GM23248 (cell line): ENCODE results near the gene ETV5. TPM values are rescaled to one million over a fixed set of nuclear protein-coding genes. Genes with fewer than 3 reads are reported as not detected.

Experiments
- DNase-seq: peaks from one replicate; pipeline ENCODE4 v3.0.0-alpha.2; 2015
- H2AFZ ChIP-seq: fragments of 200-600 bp; sonication (generic); 2 replicates; pipeline ENCODE4 v1.6.1; 2016; ENCODE audit warnings: antibody characterized with exemption
- H3F3A ChIP-seq: fragments of 200-600 bp; sonication (generic); 2 replicates; pipeline ENCODE4 v1.6.1; 2016; ENCODE audit warnings: mild to moderate bottlenecking, antibody characterized with exemption, mixed run types; ENCODE audit not compliant: insufficient read depth
- H3K27ac ChIP-seq: fragments of 200-600 bp; sonication (generic); 2 replicates; pipeline ENCODE4 v1.5.1; 2016; ENCODE audit warnings: mild to moderate bottlenecking
- H3K27me3 ChIP-seq: fragments of 200-600 bp; sonication (generic); replicated peaks from 2 replicates; pipeline ENCODE4 v1.6.1; 2016; ENCODE audit warnings: mild to moderate bottlenecking; ENCODE audit not compliant: insufficient read depth
- H3K36me3 ChIP-seq: fragments of 200-600 bp; sonication (generic); 2 replicates; pipeline ENCODE4 v1.6.1; 2016; ENCODE audit warnings: low read depth, mild to moderate bottlenecking
- H3K4me1 ChIP-seq: fragments of 200-600 bp; sonication (generic); 2 replicates; pipeline ENCODE4 v1.6.1; 2016; ENCODE audit warnings: mild to moderate bottlenecking; ENCODE audit not compliant: insufficient read depth
- H3K4me2 ChIP-seq: fragments of 200-600 bp; sonication (generic); one replicate; pipeline ENCODE4 v1.6.1; 2016; ENCODE audit warnings: mild to moderate bottlenecking; ENCODE audit not compliant: unreplicated experiment
- H3K4me3 ChIP-seq: fragments of 200-600 bp; sonication (generic); 2 replicates; pipeline ENCODE4 v1.5.1; 2016; ENCODE audit warnings: mild to moderate bottlenecking
- H3K79me2 ChIP-seq: fragments of 200-600 bp; sonication (generic); 2 replicates; pipeline ENCODE4 v1.6.1; 2016; ENCODE audit warnings: mild to moderate bottlenecking; ENCODE audit not compliant: insufficient read depth
- H3K9ac ChIP-seq: fragments of 200-600 bp; sonication (generic); 2 replicates; pipeline ENCODE4 v1.6.1; 2016; ENCODE audit warnings: mild to moderate bottlenecking
- H3K9me2 ChIP-seq: fragments of 200-600 bp; sonication (generic); 2 replicates; pipeline ENCODE4 v1.6.1; 2016; ENCODE audit warnings: mixed run types, mild to moderate bottlenecking, moderate library complexity; ENCODE audit not compliant: insufficient read depth
- H3K9me3 ChIP-seq: fragments of 200-600 bp; sonication (generic); one replicate; pipeline ENCODE4 v1.6.1; 2017; ENCODE audit warnings: low read depth
- H4K20me1 ChIP-seq: fragments of 200-600 bp; sonication (generic); 2 replicates; pipeline ENCODE4 v1.6.0; 2016; ENCODE audit not compliant: insufficient read depth
- EZH2 ChIP-seq: fragments of 200-600 bp; sonication (generic); IDR thresholded peaks from 2 replicates; pipeline ENCODE4 v1.6.1; 2018; ENCODE audit warnings: antibody characterized with exemption, mild to moderate bottlenecking; ENCODE audit not compliant: insufficient read depth, poor library complexity, severe bottlenecking
- EZH2phosphoT487 ChIP-seq: fragments of 200-600 bp; sonication (generic); IDR thresholded peaks from 2 replicates; pipeline ENCODE4 v1.6.1; 2018; ENCODE audit warnings: antibody characterized with exemption, moderate library complexity, mild to moderate bottlenecking, low read depth; ENCODE audit not compliant: insufficient read depth
- WGBS, 2 experiments: methylation state at CpG; one replicate each; pipeline ENCODE4 v1.1.6; 2015 to 2017; ENCODE audit warnings: low lambda C conversion rate in 2 of 2, low coverage in 1 of 2; ENCODE audit errors: missing lambda C conversion rate in 2 of 2; 5-methylcytosine and 5-hydroxymethylcytosine counted together
- in situ Hi-C: fragments of 300-500 bp; cut with MboI; formaldehyde crosslinking; loops from 2 replicates; pipeline ENCODE4 v1.15.0; 2020
- polyA plus RNA-seq: library from polyadenylated mRNA; unstranded; fragments of >200 nt; fragmentation: Nextera tagmentation; extraction: Ambion mirVana; gene quantifications from 2 replicates; pipeline ENCODE4 v1.2.1, GENCODE V29; 2016
- total RNA-seq: library from RNA; depleted of rRNA; stranded (reverse); fragments of >200 nt; shearing (Covaris generic); gene quantifications from 2 replicates; pipeline ENCODE4 v1.2.3, GENCODE V29; 2014

The ETV5 gene
- total and polyA plus RNA-seq, 2 experiments from 2014 or later, result 44.0 to 47.5 TPM

- Histone ChIP-seq H3K27me3 (0 out of 2 replicates have a peak, but pooled peaks cover 3% of the 10 kb centered on the region), H3K4me1 (no peaks in the 10 kb centered on the region), H3K27ac (no peak overlapping the region), H2AFZ (no peak overlapping the region), H3K4me2 (no peak overlapping the region), H3K4me3 (no peak overlapping the region), H3K9me3 (no peaks in the 10 kb centered on the region), H3K79me2 (no peaks in the 10 kb centered on the region), H3K9me2 (no peaks in the 10 kb centered on the region), H3F3A (no peaks in the 10 kb centered on the region), H3K36me3 (no peaks in the 10 kb centered on the region), H3K9ac (no peak overlapping the region), H4K20me1 (no peaks in the 10 kb centered on the region)
- WGBS, 2 experiments, result 75 to 80% methylated on average over 5 of the region's 5 CpGs
- no peak for TF ChIP-seq EZH2
- TF ChIP-seq EZH2phosphoT487, result no peak
- no peak for DNase-seq
- in situ Hi-C loops, result no loop called here
Measured at GRCh38 chr3:186003610-186004009, 105.3 kb downstream of the ETV5 start.

- Histone ChIP-seq H3K4me3 (no peak overlapping the region), H3K36me3 (no peaks in the 10 kb centered on the region), H4K20me1 (no peaks in the 10 kb centered on the region), H3K9me2 (no peaks in the 10 kb centered on the region), H3K9me3 (no peaks in the 10 kb centered on the region), H3K9ac (no peak overlapping the region), H3K27me3 (0 out of 2 replicates have a peak, but pooled peaks cover 3% of the 10 kb centered on the region), H3K4me2 (no peak overlapping the region), H3K27ac (no peak overlapping the region), H3K79me2 (no peaks in the 10 kb centered on the region), H3K4me1 (no peaks in the 10 kb centered on the region), H3F3A (no peaks in the 10 kb centered on the region), H2AFZ (no peak overlapping the region)
- TF ChIP-seq EZH2phosphoT487, result no peak
- no peak for TF ChIP-seq EZH2
- WGBS, 2 experiments, result 51 to 69% methylated on average over 3 of the region's 3 CpGs
- DNase-seq, result peak; percentile 32
- in situ Hi-C loops, result no loop called here
Measured at GRCh38 chr3:186002884-186003472, 105.9 kb downstream of the ETV5 start.

GRCh38 chr3:186001842-186002241 is 107.0 kb downstream of the ETV5 start:
- TF ChIP-seq EZH2phosphoT487 (no peak), EZH2 (no peak)
- H2AFZ ChIP-seq, result no peak overlapping the region
- DNase-seq, result no peak
- WGBS, 2 experiments, result 43 to 56% methylated on average over 2 of the region's 2 CpGs
- H3K9ac ChIP-seq, result no peak overlapping the region
- H3F3A ChIP-seq, result no peaks in the 10 kb centered on the region
- H3K4me3 ChIP-seq, result no peak overlapping the region
- no peak overlapping the region for H3K4me2 ChIP-seq
- H4K20me1 ChIP-seq, result no peaks in the 10 kb centered on the region
- H3K9me2 ChIP-seq, result no peaks in the 10 kb centered on the region
- no peaks in the 10 kb centered on the region for H3K4me1 ChIP-seq
- H3K36me3 ChIP-seq, result no peaks in the 10 kb centered on the region
- H3K79me2 ChIP-seq, result no peaks in the 10 kb centered on the region
- H3K27ac ChIP-seq, result no peak overlapping the region
- in situ Hi-C loops, result no loop called here
- no peaks in the 10 kb centered on the region for H3K27me3 ChIP-seq
- H3K9me3 ChIP-seq, result no peaks in the 10 kb centered on the region

- Histone ChIP-seq H3K4me3 (no peak overlapping the region), H3K79me2 (no peaks in the 10 kb centered on the region), H3K9me2 (no peaks in the 10 kb centered on the region), H3K4me1 (peaks cover 10% of the 10 kb centered on the region), H4K20me1 (no peaks in the 10 kb centered on the region), H3K27me3 (no peaks in the 10 kb centered on the region), H3K4me2 (no peak overlapping the region), H2AFZ (no peak overlapping the region), H3K27ac (no peak overlapping the region), H3F3A (peaks cover 16% of the 10 kb centered on the region), H3K36me3 (no peaks in the 10 kb centered on the region), H3K9ac (no peak overlapping the region), H3K9me3 (no peaks in the 10 kb centered on the region)
- WGBS, 2 experiments, result 89 to 91% methylated on average over 14 of the region's 14 CpGs
- in situ Hi-C loops, result loop anchor here (25.0 kb wide), 1 partner anchor 813 kb away; the partner anchor contains the start of gene RFC4
- DNase-seq, result no peak
- TF ChIP-seq EZH2 (no peak), EZH2phosphoT487 (no peak)
Measured at GRCh38 chr3:185999221-185999620, 109.7 kb downstream of the ETV5 start.

GRCh38 chr3:185998136-185998535 is 110.8 kb downstream of the ETV5 start:
- peaks cover 20% of the 10 kb centered on the region for H3F3A ChIP-seq
- 80 to 82% methylated on average over 2 of the region's 2 CpGs for WGBS, 2 experiments
- H3K27me3 ChIP-seq, result no peaks in the 10 kb centered on the region
- H3K27ac ChIP-seq, result no peak overlapping the region
- no peak overlapping the region for H2AFZ ChIP-seq
- H3K9me2 ChIP-seq, result no peaks in the 10 kb centered on the region
- no peak overlapping the region for H3K4me2 ChIP-seq
- no peak for TF ChIP-seq EZH2
- TF ChIP-seq EZH2phosphoT487, result no peak
- H4K20me1 ChIP-seq, result no peaks in the 10 kb centered on the region
- H3K4me3 ChIP-seq, result no peak overlapping the region
- in situ Hi-C loops, result loop anchor here (25.0 kb wide), 1 partner anchor 814 kb away; the partner anchor contains the start of gene RFC4
- H3K79me2 ChIP-seq, result no peaks in the 10 kb centered on the region
- no peak for DNase-seq
- H3K9me3 ChIP-seq, result no peaks in the 10 kb centered on the region
- H3K36me3 ChIP-seq, result no peaks in the 10 kb centered on the region
- no peak overlapping the region for H3K9ac ChIP-seq
- H3K4me1 ChIP-seq, result peaks cover 16% of the 10 kb centered on the region
